ENCODE measurements around the gene SOX5. TPM values are rescaled to one million over a fixed set of nuclear protein-coding genes. Genes with fewer than 3 reads are reported as not detected.
A peak's percentile ranks its signal among the peaks of the same experiment; 100 is the strongest.

Gene SOX5
- total and polyA plus RNA-seq, 9 of the 15 experiments (the other 6 are each of a cell fraction or from before 2014, with no cell fraction given) = 8.3 to 16.5 (median 11.9) TPM

- no peak for TF ChIP-seq TFAP4 (CRISPR knock-in tag; IDR thresholded peaks at IDR 0.05; ENCODE audit: borderline replicate concordance)
Measured at GRCh38 chr12:23952071-23952470, 2.6 kb upstream of the SOX5 start (continued).

- no peak overlapping the region for H3K27ac ChIP-seq (ENCODE audit: extremely low read depth, low read depth, low read length)
- BruUV-seq (replicated peaks) = no TSS peak
- in situ Hi-C loops (cut with MboI) = no loop called here
- peak overlapping the region; percentile 45 to 68; a peak in 2 of 4 replicates for H3K9ac ChIP-seq (ENCODE audit: insufficient read depth in 1 of 2, low read depth in 2 of 2, low read length in 2 of 2)
- POLR2A ChIA-PET = interaction anchor here (1.0 to 1.3 kb wide), 2 partner anchors 47 to 63 kb away, joined by 3 read pairs; no protein-coding TSS in a partner anchor
- peak overlapping the region; percentile 84 for H3K4me2 ChIP-seq (ENCODE audit: insufficient read depth, low read length)
- ATAC-seq = peak; percentile 77
- no peaks in the 10 kb centered on the region for H3K79me2 ChIP-seq (ENCODE audit: control insufficient read depth, insufficient read depth, low read length)
- no peaks in the 10 kb centered on the region for H3K9me3 ChIP-seq (replicated peaks; ENCODE audit: control insufficient read depth, insufficient read depth, low read depth, low read length)
- CTCF ChIA-PET (ENCODE audit: low intra/inter-chr PET ratio) = no interaction called here
- no peaks in the 10 kb centered on the region; the same call in 2 of the 3 replicates for H3K36me3 ChIP-seq (ENCODE audit: control insufficient read depth, insufficient read depth, low read length)
- intact Hi-C loops (cut with micrococcal nuclease) = no loop called here
- H3K4me3 ChIP-seq = peak overlapping the region; percentile 35
- FAIRE-seq = no peak
- whole genome bisulfite sequencing (ENCODE audit: insufficient coverage, low coverage, missing lambda C conversion rate) = 29% methylated on average over 10 of the region's 11 CpGs
- peak in 1 of 4 experiments; percentile 19 for DNase-seq (ENCODE audit: extremely low read depth in 1 of 4, low spot score in 3 of 4)
- H3K27me3 ChIP-seq (ENCODE audit: control insufficient read depth in 2 of 2, insufficient read depth in 2 of 2, low read length in 2 of 2) = no peaks in the 10 kb centered on the region
- H3K9me1 ChIP-seq (ENCODE audit: control insufficient read depth, insufficient read depth, low read length) = no peaks in the 10 kb centered on the region
- TF ChIP-seq CTCF (IDR thresholded peaks at IDR 0.05 in 2 of 3, conservative IDR thresholded peaks at IDR 0.05 in 1 of 3; ENCODE audit: insufficient read depth in 2 of 3, low read depth in 1 of 3, low read length in 3 of 3) (0 out of 6 replicates have a peak, but pooled peaks of 1 of the 3 experiments have one; percentile 2), ERF (CRISPR knock-in tag; IDR thresholded peaks at IDR 0.05) (no peak), CTBP1 (IDR thresholded peaks at IDR 0.05; ENCODE audit: borderline replicate concordance) (peak; percentile 12; the same call in 1 of the 2 replicates)
- H2AFZ ChIP-seq (ENCODE audit: low read depth, low read length) = peak overlapping the region; percentile 90
- peaks cover 0 to 5% of the 10 kb centered on the region in 2 experiments; a peak in 1 of 5 replicates for H3K4me1 ChIP-seq (replicated peaks in 1 of 2; ENCODE audit: control insufficient read depth in 2 of 2, insufficient read depth in 2 of 2, low read length in 2 of 2)
- no peaks in the 10 kb centered on the region for H4K20me1 ChIP-seq (replicated peaks; ENCODE audit: control insufficient read depth, insufficient read depth, low read length)
Measured at GRCh38 chr12:23950775-23951451, 1.4 kb upstream of the SOX5 start.
